ENCODE data around the gene TERC.
A peak's percentile ranks its signal among the peaks of the same experiment; 100 is the strongest.

The TERC gene

GRCh38 chr3:169748670-169749069 is 16.2 kb downstream of the TERC start:
- H3K4me3 ChIP-seq (ENCODE audit: low read depth in 1 of 2, low read length in 2 of 2): no peak overlapping the region
- DNase-seq (no peak), ATAC-seq (ENCODE audit: insufficient read depth, low read depth) (no peak)
- H4K20me1 ChIP-seq (ENCODE audit: insufficient read depth, low read length): no peaks in the 10 kb centered on the region; the same call in 1 of the 2 replicates
- TF ChIP-seq CTCF (IDR thresholded peaks at IDR 0.05; ENCODE audit: borderline replicate concordance, extremely low read depth, low read length, poor library complexity, severe bottlenecking) (no peak), EZH2 (IDR thresholded peaks at IDR 0.05; ENCODE audit: borderline replicate concordance, low read depth, low read length, severe bottlenecking) (no peak)
- H3K79me2 ChIP-seq (ENCODE audit: insufficient read depth, low read length): no peaks in the 10 kb centered on the region
- H3K4me1 ChIP-seq (ENCODE audit: insufficient read depth, low read length): no peaks in the 10 kb centered on the region
- H3K4me2 ChIP-seq (ENCODE audit: insufficient read depth, low read length): no peak overlapping the region
- peaks cover 35% of the 10 kb centered on the region for H3K27me3 ChIP-seq (ENCODE audit: insufficient read depth, low read length, poor library complexity)
- H3K36me3 ChIP-seq (ENCODE audit: insufficient read depth, low read length): no peaks in the 10 kb centered on the region
- H3K9ac ChIP-seq (ENCODE audit: low read depth, low read length): no peak overlapping the region
- H3K27ac ChIP-seq (ENCODE audit: low read length): no peak overlapping the region
- no peaks in the 10 kb centered on the region for H3K9me3 ChIP-seq (ENCODE audit: insufficient read depth, low read length, severe bottlenecking)
- H2AFZ ChIP-seq (ENCODE audit: low read depth, low read length): no peak overlapping the region

- H3K4me1 ChIP-seq (ENCODE audit: insufficient read depth, low read length): no peaks in the 10 kb centered on the region
- no peak overlapping the region for H3K4me3 ChIP-seq (ENCODE audit: low read depth in 1 of 2, low read length in 2 of 2)
- H3K9me3 ChIP-seq (ENCODE audit: insufficient read depth, low read length, severe bottlenecking): no peaks in the 10 kb centered on the region
- H3K9ac ChIP-seq (ENCODE audit: low read depth, low read length): no peak overlapping the region
- no peak overlapping the region for H3K27ac ChIP-seq (ENCODE audit: low read length)
- peaks cover 35% of the 10 kb centered on the region for H3K27me3 ChIP-seq (ENCODE audit: insufficient read depth, low read length, poor library complexity)
- no peaks in the 10 kb centered on the region; the same call in 1 of the 2 replicates for H4K20me1 ChIP-seq (ENCODE audit: insufficient read depth, low read length)
- no peak for TF ChIP-seq CTCF (IDR thresholded peaks at IDR 0.05; ENCODE audit: borderline replicate concordance, extremely low read depth, low read length, poor library complexity, severe bottlenecking)
- DNase-seq (no peak), ATAC-seq (ENCODE audit: insufficient read depth, low read depth) (no peak)
- H3K79me2 ChIP-seq (ENCODE audit: insufficient read depth, low read length): no peaks in the 10 kb centered on the region
- no peak overlapping the region for H2AFZ ChIP-seq (ENCODE audit: low read depth, low read length)
- no peak overlapping the region for H3K4me2 ChIP-seq (ENCODE audit: insufficient read depth, low read length)
- H3K36me3 ChIP-seq (ENCODE audit: insufficient read depth, low read length): no peaks in the 10 kb centered on the region
Observed at GRCh38 chr3:169746924-169747323, 17.9 kb downstream of the TERC start.

GRCh38 chr3:169744366-169745054 is 20.4 kb downstream of the TERC start:
- Histone ChIP-seq H3K27ac (ENCODE audit: low read length) (no peak overlapping the region), H3K4me1 (ENCODE audit: insufficient read depth, low read length) (no peaks in the 10 kb centered on the region), H3K9ac (ENCODE audit: low read depth, low read length) (no peak overlapping the region), H3K79me2 (ENCODE audit: insufficient read depth, low read length) (no peaks in the 10 kb centered on the region), H3K4me2 (ENCODE audit: insufficient read depth, low read length) (no peak overlapping the region), H2AFZ (ENCODE audit: low read depth, low read length) (no peak overlapping the region), H3K4me3 (ENCODE audit: low read depth in 1 of 2, low read length in 2 of 2) (no peak overlapping the region), H3K9me3 (ENCODE audit: insufficient read depth, low read length, severe bottlenecking) (no peaks in the 10 kb centered on the region), H3K27me3 (ENCODE audit: insufficient read depth, low read length, poor library complexity) (peaks cover 35% of the 10 kb centered on the region), H4K20me1 (ENCODE audit: insufficient read depth, low read length) (no peaks in the 10 kb centered on the region; the same call in 1 of the 2 replicates), H3K36me3 (ENCODE audit: insufficient read depth, low read length) (no peaks in the 10 kb centered on the region)
- DNase-seq (no peak), ATAC-seq (ENCODE audit: insufficient read depth, low read depth) (peak; percentile 44; the same call in 1 of the 3 replicates)
- TF ChIP-seq CTCF (IDR thresholded peaks at IDR 0.05; ENCODE audit: borderline replicate concordance, extremely low read depth, low read length, poor library complexity, severe bottlenecking) (peak; percentile 51), EZH2 (IDR thresholded peaks at IDR 0.05; ENCODE audit: borderline replicate concordance, low read depth, low read length, severe bottlenecking) (no peak)
